Adipocyte (in vitro differentiated cells): Measurements from ENCODE around the gene IFRD1.
A peak's percentile ranks its signal among the peaks of the same experiment; 100 is the strongest.
"Not testable (repeated sequence)": the region's sequence is repeated elsewhere in the genome, so short reads cannot be mapped to it uniquely, and the experiment has no call there.

Source experiments
- DNase-seq: peaks from one replicate; pipeline ENCODE4 v3.0.0-alpha.2; 2015; ENCODE audit warnings: low read depth
- H3K27me3 ChIP-seq: replicated peaks from 2 replicates; pipeline ENCODE4 v1.7.0; 2013; ENCODE audit warnings: mild to moderate bottlenecking, low read length, moderate library complexity; ENCODE audit not compliant: control insufficient read depth, insufficient read depth
- H3K36me3 ChIP-seq: 2 replicates; pipeline ENCODE4 v1.7.0; 2013; ENCODE audit warnings: low read length, mild to moderate bottlenecking, moderate library complexity; ENCODE audit not compliant: control insufficient read depth, insufficient read depth, severe bottlenecking
- H3K4me1 ChIP-seq: 2 replicates; pipeline ENCODE4 v1.7.0; 2013; ENCODE audit warnings: mild to moderate bottlenecking, low read length, moderate library complexity; ENCODE audit not compliant: control insufficient read depth, insufficient read depth
- H3K4me3 ChIP-seq: 2 replicates; pipeline ENCODE4 v1.7.0; 2013; ENCODE audit warnings: mild to moderate bottlenecking, low read length, moderate library complexity
- H3K9ac ChIP-seq: 2 replicates; pipeline ENCODE4 v1.7.0; 2013; ENCODE audit warnings: mild to moderate bottlenecking, low read length, moderate library complexity
- H3K9me3 ChIP-seq: 2 replicates; pipeline ENCODE4 v1.7.0; 2013; ENCODE audit warnings: mild to moderate bottlenecking, low read length, moderate library complexity; ENCODE audit not compliant: control insufficient read depth

IFRD1 gene

DNA sequence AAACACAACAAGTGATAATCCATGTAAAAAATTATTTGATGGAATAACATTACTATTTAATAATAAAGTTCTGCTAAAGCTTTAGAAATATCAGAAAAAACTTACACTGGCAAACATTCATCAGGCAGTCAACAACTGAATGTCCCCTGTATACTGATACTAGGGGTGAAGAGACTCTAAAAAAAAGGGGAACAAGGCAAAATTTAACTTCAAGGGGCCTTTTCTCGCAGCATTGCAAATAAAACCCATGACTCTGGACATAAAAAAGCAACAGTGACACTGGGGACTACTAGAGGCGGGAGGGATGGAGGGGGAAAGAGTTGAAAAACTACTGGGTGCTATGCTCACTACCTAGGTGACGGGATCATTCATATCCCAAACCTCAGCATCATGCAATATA, 5.8 kb upstream of the IFRD1 start:
- H3K4me1 ChIP-seq, result peaks cover 5% of the 10 kb centered on the region
- no peaks in the 10 kb centered on the region for H3K36me3 ChIP-seq
- H3K9ac ChIP-seq, result no peak overlapping the region
- H3K4me3 ChIP-seq, result no peak overlapping the region
- H3K9me3 ChIP-seq, result no peaks in the 10 kb centered on the region
- DNase-seq, result no peak
- no peaks in the 10 kb centered on the region for H3K27me3 ChIP-seq

DNA sequence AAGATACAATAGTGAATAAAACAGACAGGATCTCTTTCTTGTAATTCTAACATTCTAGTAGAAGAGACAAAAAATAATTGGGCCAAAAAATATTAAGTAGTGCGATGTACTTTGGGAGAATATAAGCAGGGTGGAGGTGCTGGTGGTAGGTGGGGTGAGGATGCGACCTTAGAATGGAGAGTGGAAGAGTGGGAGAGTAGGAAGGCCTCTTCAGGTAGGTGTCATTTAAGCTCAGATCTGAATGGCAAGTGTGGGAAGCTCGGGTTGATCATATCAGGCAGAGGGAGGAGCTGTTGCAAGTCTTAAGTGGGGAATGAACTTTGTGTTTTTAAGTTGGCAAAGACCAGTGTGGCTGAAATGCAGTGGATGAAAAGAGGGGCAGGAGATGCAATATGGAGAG, 3.8 kb upstream of the IFRD1 start:
- DNase-seq, result no peak
- H3K4me1 ChIP-seq, result peaks cover 10% of the 10 kb centered on the region
- no peak overlapping the region for H3K4me3 ChIP-seq
- H3K9ac ChIP-seq, result no peak overlapping the region
- H3K36me3 ChIP-seq, result no peaks in the 10 kb centered on the region
- H3K9me3 ChIP-seq, result no peaks in the 10 kb centered on the region
- H3K27me3 ChIP-seq, result no peaks in the 10 kb centered on the region

DNA sequence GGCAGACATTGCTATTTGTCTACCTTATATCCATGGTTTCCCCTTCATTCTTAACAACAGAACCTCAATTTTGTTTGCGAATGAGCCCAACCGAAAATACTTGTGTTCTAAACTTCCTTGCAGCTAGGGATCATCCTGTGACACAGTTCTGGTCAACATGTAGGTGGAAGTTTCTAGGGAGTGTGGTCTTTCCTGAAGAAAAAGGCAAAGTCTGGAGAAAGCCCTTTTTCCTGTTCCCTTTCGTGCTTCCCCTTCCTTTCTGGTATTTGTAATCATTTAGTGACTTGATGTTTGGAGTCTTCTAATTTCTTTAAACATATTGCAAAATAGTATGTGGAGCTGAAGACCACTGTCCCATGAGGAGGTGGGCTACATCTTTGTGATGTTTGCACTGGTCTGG, 2.9 kb upstream of the IFRD1 start:
- Histone ChIP-seq H3K4me3 (no peak overlapping the region), H3K4me1 (peaks cover 10% of the 10 kb centered on the region), H3K36me3 (no peaks in the 10 kb centered on the region), H3K9me3 (no peaks in the 10 kb centered on the region), H3K9ac (no peak overlapping the region), H3K27me3 (no peaks in the 10 kb centered on the region)
- DNase-seq, result no peak

DNA sequence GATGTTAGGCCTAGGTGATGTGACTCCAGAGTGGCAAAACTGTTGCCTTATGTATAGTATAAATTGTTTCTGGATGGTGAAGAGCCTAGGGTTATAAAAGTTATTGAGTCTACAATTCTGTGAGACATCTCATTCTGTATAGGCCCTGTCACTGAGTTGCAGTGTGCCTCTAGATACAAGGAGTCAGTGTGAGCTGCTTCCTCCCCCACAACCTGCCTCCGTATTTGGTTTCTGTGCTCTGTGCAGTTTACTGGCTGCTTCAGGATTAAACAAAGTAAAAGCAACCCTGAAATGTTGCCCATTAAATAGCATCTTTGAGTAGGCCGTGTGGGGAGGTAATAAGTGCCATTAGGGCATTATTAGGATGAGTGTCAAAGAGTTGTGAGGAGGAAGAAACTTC, 1.9 kb upstream of the IFRD1 start:
- no peak for DNase-seq
- no peaks in the 10 kb centered on the region for H3K27me3 ChIP-seq
- no peaks in the 10 kb centered on the region for H3K36me3 ChIP-seq
- no peak overlapping the region for H3K9ac ChIP-seq
- H3K9me3 ChIP-seq, result no peaks in the 10 kb centered on the region
- H3K4me3 ChIP-seq, result no peak overlapping the region
- peaks cover 19% of the 10 kb centered on the region for H3K4me1 ChIP-seq

DNA sequence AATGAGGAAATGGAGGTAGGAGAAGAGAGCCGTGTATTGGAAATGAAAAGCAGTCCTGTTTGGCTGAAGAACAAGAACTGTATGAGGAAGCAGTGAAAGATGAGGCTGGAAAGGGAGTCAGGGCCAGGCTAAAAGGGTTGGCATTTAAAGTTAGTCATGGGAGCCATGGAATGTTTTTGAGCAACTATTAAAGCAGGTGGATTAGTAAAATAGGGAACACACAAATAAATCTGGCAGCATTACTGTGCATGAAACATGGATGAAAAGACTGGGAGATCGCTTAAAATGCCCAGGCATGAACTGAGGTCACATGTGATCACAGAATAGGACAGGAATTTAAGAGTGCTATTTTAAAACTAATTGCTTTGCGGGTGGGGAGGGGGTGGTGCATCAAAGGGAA, 1.4 kb upstream of the IFRD1 start:
- peaks cover 23% of the 10 kb centered on the region for H3K4me1 ChIP-seq
- DNase-seq, result no peak
- H3K4me3 ChIP-seq, result no peak overlapping the region
- H3K9me3 ChIP-seq, result no peaks in the 10 kb centered on the region
- no peaks in the 10 kb centered on the region for H3K36me3 ChIP-seq
- no peak overlapping the region for H3K9ac ChIP-seq
- H3K27me3 ChIP-seq, result no peaks in the 10 kb centered on the region

DNA sequence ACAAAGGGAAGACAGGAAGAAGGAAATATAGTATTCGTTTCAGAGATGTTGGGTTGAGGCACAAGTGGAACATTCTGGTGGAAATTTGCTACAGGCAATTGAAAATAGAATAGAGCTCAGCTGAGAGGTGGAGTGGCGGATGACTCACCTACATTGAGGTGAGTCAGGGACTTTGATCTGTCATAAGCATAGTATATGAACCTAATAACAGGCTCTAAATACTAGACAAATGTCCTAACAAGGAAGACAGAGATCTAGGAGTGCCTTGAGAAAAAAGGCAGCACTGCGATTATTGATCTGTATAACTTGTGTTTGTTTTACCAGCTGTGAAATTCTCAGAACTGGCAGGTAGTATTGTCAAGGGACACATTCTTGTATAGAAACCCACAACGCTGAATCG, 907 bp upstream of the IFRD1 start:
- H3K9ac ChIP-seq, result peak overlapping the region; percentile 98
- DNase-seq, result peak; percentile 45
- no peaks in the 10 kb centered on the region for H3K9me3 ChIP-seq
- peak overlapping the region; percentile 100 for H3K4me3 ChIP-seq
- H3K27me3 ChIP-seq, result no peaks in the 10 kb centered on the region
- H3K36me3 ChIP-seq, result no peaks in the 10 kb centered on the region
- H3K4me1 ChIP-seq, result peaks cover 28% of the 10 kb centered on the region

DNA sequence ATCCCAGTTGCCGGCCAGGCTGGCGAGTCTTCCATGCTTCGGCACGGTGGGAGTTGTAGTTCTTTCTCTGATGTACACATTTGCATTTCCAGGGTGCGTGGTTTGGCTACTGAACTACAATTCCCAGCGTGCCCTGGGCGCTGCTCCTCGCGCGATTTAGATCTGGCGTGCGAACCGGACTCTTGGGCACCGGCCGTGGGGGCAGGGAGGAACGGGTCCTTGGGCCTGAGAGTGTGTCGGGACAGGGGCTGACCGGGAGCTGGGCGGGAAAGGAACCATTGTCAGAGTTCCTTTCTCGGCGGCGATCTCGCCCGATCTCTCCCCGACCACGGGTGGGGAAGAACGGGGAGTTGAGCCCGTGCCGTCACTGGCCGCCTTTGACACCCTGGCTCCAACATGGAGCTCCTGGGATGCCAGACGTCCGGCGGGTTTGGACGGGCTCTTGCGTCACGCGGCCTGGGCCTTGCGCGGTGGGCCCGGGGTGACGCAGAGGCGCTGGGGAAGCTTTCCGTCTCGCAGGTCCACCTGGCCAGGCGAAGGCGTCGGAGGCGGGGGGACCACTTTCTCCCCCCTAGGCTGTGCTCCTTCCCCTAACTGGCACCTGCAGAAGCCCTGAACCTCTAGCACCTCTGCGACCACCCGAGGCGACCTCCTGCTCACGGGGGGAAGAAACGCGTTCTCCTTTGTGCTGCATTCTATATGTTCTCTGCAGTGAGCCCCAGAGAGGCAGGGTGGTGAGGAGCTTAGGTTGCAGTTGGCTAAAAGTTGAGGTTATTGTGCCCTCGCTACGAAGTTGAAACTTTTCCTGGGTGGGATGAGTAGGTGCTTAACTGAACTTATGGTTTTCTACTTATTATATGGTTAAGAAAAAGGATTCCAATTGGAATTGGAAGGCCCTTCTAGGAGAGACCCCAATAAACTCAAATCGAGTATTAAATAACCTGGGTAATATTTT, 824 bp downstream of the IFRD1 start:
- Histone ChIP-seq H3K36me3 (peaks cover 6% of the 10 kb centered on the region), H3K27me3 (no peaks in the 10 kb centered on the region), H3K4me1 (peaks cover 32% of the 10 kb centered on the region), H3K9me3 (no peaks in the 10 kb centered on the region), H3K4me3 (peak overlapping the region; percentile 100), H3K9ac (peak overlapping the region; percentile 98)
- DNase-seq, result peak; percentile 98

DNA sequence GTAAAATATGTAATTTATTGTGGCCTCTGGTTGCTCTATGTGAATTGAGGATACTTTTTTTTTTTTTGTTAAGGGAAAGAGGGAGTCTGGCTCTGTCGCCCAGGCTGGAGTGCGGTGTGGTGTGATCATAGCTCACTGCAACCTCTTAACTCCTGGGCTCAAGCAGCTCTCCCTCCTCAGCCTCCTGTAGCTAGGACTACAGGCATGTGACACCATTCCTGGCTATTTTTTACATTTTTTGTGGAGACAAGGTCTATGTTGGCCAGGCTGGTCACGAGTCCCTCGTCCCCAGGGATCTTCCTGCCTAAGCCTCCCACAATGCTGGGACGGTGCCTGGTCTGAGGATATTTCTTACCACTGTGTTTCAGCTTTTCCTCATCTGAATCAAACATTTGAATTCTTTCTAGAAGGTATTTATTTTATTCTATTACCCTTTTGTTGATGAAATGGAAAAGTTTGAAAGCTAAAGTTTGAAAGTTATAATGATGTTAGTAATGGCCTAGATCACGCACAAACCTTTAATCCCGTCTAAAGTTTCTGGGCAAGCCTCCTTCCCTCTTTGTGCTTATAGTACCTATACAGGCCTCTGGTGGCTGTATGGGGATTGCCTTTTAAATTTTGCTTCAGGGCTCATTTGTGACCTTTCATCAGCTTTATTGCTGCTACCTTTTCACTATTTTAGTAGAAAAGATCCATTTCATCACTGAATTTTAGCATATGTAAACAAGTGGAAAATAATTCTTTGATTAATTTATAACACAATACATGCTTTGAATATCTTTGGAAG, 2.0 kb downstream of the IFRD1 start:
- Histone ChIP-seq H3K36me3 (peaks cover 18% of the 10 kb centered on the region), H3K4me1 (peaks cover 32% of the 10 kb centered on the region), H3K9me3 (no peaks in the 10 kb centered on the region), H3K9ac (peak overlapping the region; percentile 98), H3K4me3 (peak overlapping the region; percentile 100), H3K27me3 (no peaks in the 10 kb centered on the region)
- DNase-seq, result peak; percentile 86

DNA sequence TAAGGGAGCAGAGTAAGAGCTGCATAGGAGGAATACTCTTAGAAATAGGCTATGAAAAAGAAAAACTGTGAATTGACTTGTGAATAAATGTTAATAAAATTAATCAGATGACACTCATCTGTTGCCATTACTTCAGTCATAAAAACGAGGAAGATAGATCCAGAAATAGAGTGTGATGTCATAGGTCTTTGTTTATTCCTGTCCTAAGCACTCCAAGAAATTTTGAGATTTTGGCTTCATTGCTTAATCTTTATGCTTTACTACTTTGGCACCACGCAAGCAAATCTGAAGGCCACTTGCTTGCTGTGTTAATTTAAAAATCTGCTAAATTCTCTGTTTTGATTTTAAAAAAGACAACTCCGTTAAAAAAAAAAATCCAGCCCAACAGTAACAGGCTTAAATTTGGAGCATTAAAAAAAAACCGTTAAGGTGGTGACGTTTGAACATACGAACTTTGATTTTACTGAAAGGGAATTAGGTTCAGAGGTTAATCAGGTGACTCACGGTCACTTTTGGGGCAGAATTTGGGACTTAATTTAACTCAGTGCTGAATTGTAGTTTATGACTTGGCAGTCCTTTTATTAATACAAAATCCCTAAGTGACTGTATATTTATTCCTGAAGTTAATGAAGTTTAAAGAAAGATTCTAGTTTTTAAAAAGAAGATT, 3.4 kb downstream of the IFRD1 start:
- peak overlapping the region; percentile 98 for H3K9ac ChIP-seq
- no peaks in the 10 kb centered on the region for H3K9me3 ChIP-seq
- peaks cover 32% of the 10 kb centered on the region for H3K4me1 ChIP-seq
- no peaks in the 10 kb centered on the region for H3K27me3 ChIP-seq
- peaks cover 32% of the 10 kb centered on the region for H3K36me3 ChIP-seq
- DNase-seq, result peak; percentile 83
- peak overlapping the region; percentile 100 for H3K4me3 ChIP-seq

DNA sequence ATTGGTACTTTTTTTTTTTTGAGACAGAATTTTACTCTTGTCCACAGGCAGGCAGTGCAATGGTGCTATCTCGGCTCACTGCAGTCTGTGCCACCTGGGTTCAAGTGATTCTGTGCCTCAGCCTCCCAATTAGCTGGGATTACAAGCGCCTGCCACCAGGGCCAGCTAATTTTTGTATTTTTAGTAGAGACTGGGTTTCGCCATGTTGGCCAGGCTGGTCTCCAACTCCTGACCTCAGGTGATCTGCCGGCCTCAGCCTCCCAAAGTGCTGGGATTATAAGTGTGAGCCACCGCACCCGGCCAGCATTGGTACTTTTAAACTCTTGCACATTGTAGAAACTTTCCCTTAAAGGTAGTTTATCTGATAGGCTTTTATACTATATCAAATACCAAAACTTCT, 3.9 kb downstream of the IFRD1 start:
- H3K27me3 ChIP-seq, H3K9me3 ChIP-seq, DNase-seq: not testable (repeated sequence)
- Histone ChIP-seq H3K9ac (peak overlapping the region; percentile 98), H3K4me1 (peaks cover 30% of the 10 kb centered on the region), H3K4me3 (peak overlapping the region; percentile 100), H3K36me3 (peaks cover 37% of the 10 kb centered on the region)

DNA sequence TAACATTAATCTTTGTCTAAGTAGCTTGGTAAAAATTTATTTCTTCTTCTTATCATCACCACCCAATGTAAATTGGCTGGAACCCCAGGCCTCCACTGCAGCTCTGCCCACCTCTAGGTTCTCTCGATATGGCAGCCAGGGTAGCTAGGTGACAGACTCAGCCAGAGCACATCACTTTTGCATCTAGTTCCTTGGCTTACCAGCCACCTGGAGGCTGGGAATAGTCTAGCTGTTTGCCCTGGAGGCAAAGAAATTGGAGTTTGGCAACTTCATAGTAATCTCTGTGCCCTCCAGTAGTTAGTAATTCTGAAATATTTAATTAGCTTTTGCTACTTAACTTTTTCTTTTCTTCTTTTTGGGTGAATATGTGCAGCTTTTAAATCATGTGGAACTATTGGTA, 9.4 kb downstream of the IFRD1 start:
- Histone ChIP-seq H3K9me3 (no peaks in the 10 kb centered on the region), H3K9ac (no peak overlapping the region), H3K36me3 (peaks cover 91% of the 10 kb centered on the region), H3K27me3 (no peaks in the 10 kb centered on the region), H3K4me1 (peaks cover 21% of the 10 kb centered on the region), H3K4me3 (no peak overlapping the region)
- DNase-seq, result no peak
